Activated CD4-positive, CD25-positive, alpha-beta regulatory T cell (primary cell): Measurements from ENCODE around the gene LRFN2.

Experiments
- DNase-seq, 4 experiments: peaks; one replicate each; lab custom pipeline; 2025; lab: John Stamatoyannopoulos, UW

Gene LRFN2

GRCh38 chr6:40476673-40477072, 110.5 kb downstream of the LRFN2 start:
- no peak for DNase-seq

GRCh38 chr6:40474937-40475336, 112.2 kb downstream of the LRFN2 start:
- no peak for DNase-seq

GRCh38 chr6:40473026-40473425, 114.1 kb downstream of the LRFN2 start:
- no peak for DNase-seq

DNA sequence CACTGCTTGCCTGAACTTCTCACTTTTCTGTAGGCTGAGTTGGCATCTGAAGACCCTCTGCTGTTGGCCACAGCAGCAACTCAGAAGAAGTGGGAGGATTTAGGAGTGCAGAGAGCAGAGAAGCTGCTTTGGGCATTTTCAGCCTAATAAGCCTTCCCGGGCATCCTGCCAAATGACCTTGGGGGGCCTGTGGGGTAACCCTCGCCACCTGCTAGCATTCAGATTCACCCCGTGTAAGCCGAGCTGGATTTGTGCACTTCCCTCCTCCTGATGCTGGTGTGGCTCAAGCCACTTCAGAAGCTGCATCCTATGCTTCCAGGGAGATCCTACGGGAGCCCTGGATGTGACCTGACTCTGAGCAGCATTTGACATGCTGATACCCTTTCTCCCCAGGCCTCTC, 114.8 kb downstream of the LRFN2 start:
- DNase-seq, result no peak

GRCh38 chr6:40471243-40471642, 115.9 kb downstream of the LRFN2 start:
- no peak for DNase-seq

GRCh38 chr6:40469323-40469722, 117.8 kb downstream of the LRFN2 start:
- DNase-seq, result no peak

- no peak for DNase-seq
Measured at GRCh38 chr6:40466986-40467539, 120.1 kb downstream of the LRFN2 start.

DNA sequence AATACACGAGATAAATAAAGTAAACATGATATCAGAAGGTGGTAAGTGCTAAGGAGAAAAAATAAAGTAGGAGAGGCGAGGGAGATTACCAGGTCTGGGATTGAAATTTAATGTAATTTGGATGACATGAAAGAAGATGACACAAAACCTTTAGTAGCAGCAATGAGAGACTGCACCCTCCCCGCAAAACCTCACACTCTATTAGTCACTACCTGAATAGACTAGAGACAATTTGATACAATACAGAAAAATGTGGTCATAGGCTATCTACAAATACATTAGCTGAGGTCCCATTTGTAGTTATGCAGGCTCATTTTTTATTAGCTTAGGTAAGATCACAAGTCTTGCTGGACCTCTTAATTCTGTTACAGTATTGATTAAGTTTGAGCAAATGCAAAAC, 125.5 kb downstream of the LRFN2 start:
- no peak for DNase-seq

DNA sequence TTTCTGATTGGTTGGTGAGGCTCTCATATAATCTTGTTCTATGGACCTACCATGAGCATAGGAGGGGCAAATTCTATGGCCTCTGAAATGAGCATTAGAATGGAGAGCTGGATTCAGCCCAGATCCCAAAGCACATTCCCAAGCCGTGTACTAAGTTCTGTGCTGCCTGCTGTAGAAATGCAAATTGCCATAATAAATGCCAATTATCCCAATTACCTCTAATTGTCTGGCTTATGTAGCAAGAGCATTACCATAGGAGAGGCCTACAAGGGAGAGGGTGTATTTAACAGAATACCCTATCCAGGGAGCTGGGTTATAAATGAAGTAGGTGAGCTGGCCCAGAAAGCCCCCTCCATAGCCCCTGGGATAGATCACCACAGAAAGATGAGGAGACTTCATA, 126.8 kb downstream of the LRFN2 start:
- no peak for DNase-seq

GRCh38 chr6:40457261-40457660, 129.9 kb downstream of the LRFN2 start:
- DNase-seq, result no peak

GRCh38 chr6:40456390-40457013, 130.7 kb downstream of the LRFN2 start:
- no peak for DNase-seq

DNA sequence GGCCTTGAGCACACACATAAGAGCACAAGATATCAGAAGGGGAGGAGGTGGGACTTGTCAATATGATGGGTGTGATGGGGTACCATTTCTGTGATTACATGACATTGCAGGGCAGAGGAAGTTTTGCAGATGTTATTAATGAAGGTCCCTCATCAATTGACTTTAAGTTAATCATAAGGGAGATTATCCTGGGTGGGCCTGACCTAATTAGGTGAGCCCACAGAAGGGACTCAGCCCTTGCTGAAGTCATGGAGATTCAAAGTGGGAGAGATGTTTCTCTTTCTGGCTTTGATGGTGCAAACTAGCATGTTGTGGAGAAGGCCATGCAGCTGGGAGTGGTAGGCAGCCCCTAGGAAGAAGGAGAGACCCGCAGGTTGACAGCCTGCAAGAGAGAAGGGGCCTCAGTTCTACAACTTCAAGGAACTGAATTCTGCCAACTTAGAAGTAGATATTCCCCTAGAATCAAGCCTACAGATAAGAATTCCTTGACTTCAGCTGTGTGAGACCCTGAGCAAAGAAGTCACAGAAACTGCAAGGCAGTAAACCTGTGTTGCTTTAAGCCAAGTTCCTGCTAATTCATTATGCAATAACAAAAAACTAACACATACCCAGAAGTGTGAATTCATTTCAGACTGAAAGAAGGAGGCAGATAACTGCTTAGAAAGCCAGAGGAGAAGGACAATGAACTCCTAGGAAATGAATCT, 131.3 kb downstream of the LRFN2 start:
- no peak for DNase-seq

- no peak for DNase-seq
Measured at GRCh38 chr6:40450483-40450882, 136.7 kb downstream of the LRFN2 start.

GRCh38 chr6:40444811-40445210, 142.4 kb downstream of the LRFN2 start:
- no peak for DNase-seq

- DNase-seq, result no peak
Measured at GRCh38 chr6:40444312-40444711, 142.9 kb downstream of the LRFN2 start.

DNA sequence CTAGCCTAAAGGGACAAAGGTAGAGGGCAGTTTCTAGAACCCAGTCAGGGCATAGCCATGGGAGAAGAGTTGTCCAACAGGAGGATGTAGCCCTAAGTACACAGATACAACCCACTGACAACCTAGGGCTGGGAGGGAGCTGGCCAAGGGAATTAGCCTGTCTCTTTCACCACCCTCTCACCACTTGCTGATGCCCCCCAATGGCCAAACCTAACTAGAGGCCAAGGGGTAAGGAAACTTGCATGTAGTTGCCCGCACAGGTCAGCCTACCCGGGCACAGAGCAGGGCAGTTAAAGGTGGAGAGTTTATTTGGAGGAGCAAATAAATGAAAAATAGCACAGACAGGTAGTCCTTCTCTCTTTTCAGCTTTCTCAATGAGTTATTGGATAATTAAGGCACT, 143.3 kb downstream of the LRFN2 start:
- DNase-seq, result no peak

GRCh38 chr6:40442591-40442990, 144.6 kb downstream of the LRFN2 start:
- no peak for DNase-seq

GRCh38 chr6:40441150-40441549, 146.0 kb downstream of the LRFN2 start:
- no peak for DNase-seq

DNA sequence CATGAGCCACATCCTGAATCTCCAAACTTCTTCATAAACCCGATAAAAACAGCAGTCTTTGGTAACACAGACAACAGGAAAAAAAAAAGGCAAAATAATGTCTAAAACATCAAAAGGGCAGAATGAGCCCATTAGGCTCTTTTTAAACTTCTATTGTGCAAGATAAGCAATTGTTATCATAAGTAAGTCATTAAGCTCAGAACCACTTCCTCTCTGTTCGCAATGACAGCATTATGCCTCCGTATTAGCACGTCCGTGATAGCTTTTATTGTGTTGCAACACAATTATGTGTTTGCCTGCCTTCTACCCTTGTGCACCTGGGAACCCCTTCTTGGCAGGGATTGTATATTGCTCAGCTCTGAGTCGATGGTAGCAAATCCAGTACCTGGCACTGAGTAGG, 147.1 kb downstream of the LRFN2 start:
- no peak for DNase-seq

DNA sequence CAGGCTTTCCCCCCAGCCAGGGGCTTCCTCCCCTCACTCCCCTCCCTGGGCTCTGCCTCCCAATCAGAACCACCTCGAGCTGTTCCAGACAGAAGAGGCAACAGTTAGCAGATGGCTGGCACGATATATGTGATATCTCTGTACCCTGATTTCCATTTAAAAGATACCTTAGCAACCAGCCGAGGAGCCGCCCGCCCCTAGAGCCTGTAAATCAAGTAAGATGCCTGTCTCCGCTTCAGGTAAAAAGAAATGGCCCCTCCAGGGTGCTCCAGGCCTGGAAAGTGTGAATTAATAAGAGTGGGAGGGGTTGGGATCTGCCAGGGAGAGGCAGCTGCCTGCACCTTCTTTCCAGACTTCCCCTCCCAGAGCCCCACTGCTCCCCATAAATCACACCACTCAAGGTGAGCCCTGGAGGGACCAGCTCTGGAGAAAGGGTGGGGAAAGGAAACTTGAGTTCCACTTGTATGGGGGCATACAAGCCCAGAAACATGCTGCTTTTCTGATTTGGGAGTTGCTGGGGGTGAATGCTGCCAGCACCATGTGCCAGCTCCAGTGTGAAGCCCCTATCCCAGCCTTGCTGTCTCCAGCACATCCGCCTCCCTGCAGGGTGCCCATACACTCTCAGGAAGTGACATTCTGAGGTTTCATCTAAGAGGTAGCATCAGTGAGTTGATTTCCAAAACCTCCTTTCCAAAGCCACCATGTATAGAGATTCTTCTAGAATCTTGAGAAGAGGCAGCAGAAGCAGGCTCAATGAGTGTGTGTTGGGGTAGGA, 148.0 kb downstream of the LRFN2 start:
- DNase-seq, result no peak

DNA sequence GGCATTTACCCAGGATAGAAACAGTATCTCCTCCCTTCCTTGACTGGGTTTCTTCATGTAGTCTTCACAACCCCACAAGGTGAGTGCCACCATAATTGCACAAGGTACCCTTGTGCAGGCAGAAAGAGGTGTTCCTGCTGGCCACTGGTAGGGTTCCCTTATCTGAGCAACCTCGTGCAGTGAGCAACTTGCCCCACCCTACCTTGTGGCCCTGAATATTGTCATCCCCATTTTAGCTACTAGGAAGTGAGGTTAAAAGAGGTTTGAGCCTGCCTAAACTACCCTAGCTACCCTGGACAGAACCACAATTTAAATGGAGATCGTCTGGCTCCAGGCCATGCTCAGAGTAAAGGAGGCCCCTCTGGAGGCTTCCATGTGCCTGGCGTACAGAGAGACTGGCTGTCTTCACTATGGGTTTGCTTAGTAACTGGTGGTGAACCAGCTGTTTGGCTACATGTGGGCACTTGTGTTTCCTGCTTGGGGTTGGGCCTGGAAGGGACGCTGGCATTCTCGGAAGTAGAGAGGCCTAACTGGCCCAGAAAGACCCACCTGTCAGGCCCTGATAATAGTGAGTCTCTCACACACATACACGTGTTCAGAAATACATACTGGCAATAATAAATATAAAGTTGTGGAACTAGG, 148.8 kb downstream of the LRFN2 start:
- DNase-seq, result no peak

GRCh38 chr6:40437631-40438030, 149.5 kb downstream of the LRFN2 start:
- DNase-seq, result no peak
